Activated CD8-positive, alpha-beta T cell treated with anti-CD3 and anti-CD28 coated beads, Interleukin-2, amount 10 ng/mL, durations not matched to agents 7 days and 5 days (primary cell): Measurements from ENCODE around the gene NTHL1. TPM values are rescaled to one million over a fixed set of nuclear protein-coding genes. Genes with fewer than 3 reads are reported as not detected.
A peak's percentile ranks its signal among the peaks of the same experiment; 100 is the strongest.

Experiments used
- ATAC-seq: fragments of 150-1000 bp; cut with Tn5 transposase; one replicate; pipeline ENCODE4 v1.10.0; 2021; ENCODE audit warnings: moderate library complexity
- CTCF ChIA-PET: fragments of 350-600 bp; sonication (Branson Sonifier 250); formaldehyde crosslinking; loops from one replicate; lab custom pipeline; 2021; ENCODE audit warnings: antibody characterized with exemption; lab: Charles Lee
- POLR2A ChIA-PET: fragments of 350-600 bp; sonication (Branson Sonifier 250); formaldehyde crosslinking; loops from one replicate; lab custom pipeline; 2021; ENCODE audit warnings: antibody characterized with exemption; lab: Charles Lee
- DNase-seq: peaks from one replicate; pipeline ENCODE4 v3.0.0-alpha.2; 2020
- H3K27ac Mint-ChIP-seq: one replicate; pipeline ENCODE4 v1.8.0; 2021; ENCODE audit warnings: mild to moderate bottlenecking, mixed read lengths
- H3K27me3 Mint-ChIP-seq: one replicate; pipeline ENCODE4 v1.8.0; 2021; ENCODE audit warnings: low read depth, mixed read lengths
- H3K36me3 Mint-ChIP-seq: one replicate; pipeline ENCODE4 v1.8.0; 2021; ENCODE audit warnings: low read depth, mixed read lengths
- H3K4me1 Mint-ChIP-seq: one replicate; pipeline ENCODE4 v1.8.0; 2021; ENCODE audit warnings: low read depth, mixed read lengths
- H3K4me3 Mint-ChIP-seq: one replicate; pipeline ENCODE4 v1.8.0; 2021; ENCODE audit warnings: mild to moderate bottlenecking, mixed read lengths
- H3K9me3 Mint-ChIP-seq: one replicate; pipeline ENCODE4 v1.8.0; 2022; ENCODE audit warnings: mixed read lengths; ENCODE audit not compliant: insufficient read depth
- total RNA-seq, 2 experiments: library from RNA; stranded (reverse); gene quantifications; one replicate each; pipeline ENCODE4 v1.2.3, GENCODE V29; 2021

The NTHL1 gene
- total RNA-seq, 2 experiments from 2014 or later, result 29.9 to 35.3 TPM

GRCh38 chr16:2089706-2090480 is 42.3 kb upstream of the NTHL1 start:
- Mint-ChIP-seq H3K27me3 (no peaks in the 10 kb centered on the region), H3K4me1 (no peaks in the 10 kb centered on the region), H3K27ac (no peak overlapping the region), H3K9me3 (no peaks in the 10 kb centered on the region), H3K4me3 (no peak overlapping the region), H3K36me3 (peaks cover 9% of the 10 kb centered on the region)
- ATAC-seq (no peak), DNase-seq (no peak)
- ChIA-PET POLR2A (no interaction called here), CTCF (interaction anchor here (1.4 kb wide), 1 partner anchor 51 kb away, joined by 4 read pairs; no protein-coding TSS in a partner anchor)

- peaks cover 9% of the 10 kb centered on the region for H3K36me3 Mint-ChIP-seq
- no peak for DNase-seq
- no peaks in the 10 kb centered on the region for H3K9me3 Mint-ChIP-seq
- H3K4me1 Mint-ChIP-seq, result no peaks in the 10 kb centered on the region
- CTCF ChIA-PET, result no interaction called here
- H3K4me3 Mint-ChIP-seq, result no peak overlapping the region
- POLR2A ChIA-PET, result no interaction called here
- no peak for ATAC-seq
- peak overlapping the region; percentile 20 for H3K27ac Mint-ChIP-seq
- H3K27me3 Mint-ChIP-seq, result no peaks in the 10 kb centered on the region
Measured at GRCh38 chr16:2088759-2089358, 41.2 kb upstream of the NTHL1 start.

- ChIA-PET CTCF (no interaction called here), POLR2A (no interaction called here)
- DNase-seq (no peak), ATAC-seq (no peak)
- H3K9me3 Mint-ChIP-seq, result no peaks in the 10 kb centered on the region
- H3K4me3 Mint-ChIP-seq, result no peak overlapping the region
- H3K27me3 Mint-ChIP-seq, result no peaks in the 10 kb centered on the region
- no peak overlapping the region for H3K27ac Mint-ChIP-seq
- no peaks in the 10 kb centered on the region for H3K4me1 Mint-ChIP-seq
- peaks cover 11% of the 10 kb centered on the region for H3K36me3 Mint-ChIP-seq
Measured at GRCh38 chr16:2087748-2088631, 40.4 kb upstream of the NTHL1 start.

DNA sequence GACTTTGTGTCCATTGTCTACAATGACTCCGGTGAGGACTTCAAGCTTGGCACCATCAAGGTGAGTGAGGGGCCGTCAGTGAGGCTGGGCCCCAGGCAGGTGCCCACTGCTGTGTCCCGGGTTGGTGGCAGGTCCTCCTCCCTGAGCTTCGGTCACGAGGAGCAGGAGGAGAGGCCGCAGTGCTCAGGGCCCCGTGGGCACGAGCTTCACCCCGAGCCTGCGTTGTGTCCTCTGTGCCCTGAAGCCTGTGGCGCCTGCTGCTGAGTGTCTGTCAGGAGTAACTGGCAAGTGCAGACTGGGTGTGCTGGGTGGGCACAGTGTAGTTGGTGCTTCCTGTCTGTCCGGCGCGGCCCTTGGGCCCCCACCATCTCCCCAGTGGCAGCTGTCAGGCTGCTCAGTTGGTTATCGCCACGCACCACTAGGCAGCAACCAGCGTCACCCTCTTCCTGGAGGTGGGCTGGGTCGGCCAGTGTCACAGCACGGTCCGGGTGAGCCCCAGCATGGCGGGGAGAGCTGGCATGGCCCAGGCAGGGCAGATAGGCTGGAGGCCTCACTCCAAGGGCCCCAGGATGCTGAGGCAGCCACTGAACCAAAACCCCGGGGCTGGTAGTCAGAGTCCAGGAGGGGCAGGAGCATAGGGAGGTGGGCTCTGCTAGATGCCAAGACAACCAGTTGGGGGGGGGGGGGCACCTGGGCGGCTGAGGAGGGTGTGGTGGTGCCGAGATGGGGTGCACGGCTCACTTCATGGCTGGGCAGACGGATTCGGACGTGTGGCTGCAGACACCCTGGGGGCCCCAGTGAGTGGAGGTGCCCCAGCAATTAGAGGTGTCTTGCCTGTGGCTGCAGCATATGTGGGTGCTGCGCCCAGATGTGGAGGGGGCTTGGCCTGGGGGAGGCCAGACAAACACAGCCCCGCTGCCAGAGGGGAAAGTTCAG is 39.4 kb upstream of the NTHL1 start:
- no peaks in the 10 kb centered on the region for H3K9me3 Mint-ChIP-seq
- H3K4me1 Mint-ChIP-seq, result no peaks in the 10 kb centered on the region
- no peak overlapping the region for H3K27ac Mint-ChIP-seq
- ChIA-PET POLR2A (no interaction called here), CTCF (no interaction called here)
- H3K4me3 Mint-ChIP-seq, result no peak overlapping the region
- ATAC-seq, result no peak
- H3K27me3 Mint-ChIP-seq, result no peaks in the 10 kb centered on the region
- peaks cover 11% of the 10 kb centered on the region for H3K36me3 Mint-ChIP-seq
- DNase-seq, result no peak

DNA sequence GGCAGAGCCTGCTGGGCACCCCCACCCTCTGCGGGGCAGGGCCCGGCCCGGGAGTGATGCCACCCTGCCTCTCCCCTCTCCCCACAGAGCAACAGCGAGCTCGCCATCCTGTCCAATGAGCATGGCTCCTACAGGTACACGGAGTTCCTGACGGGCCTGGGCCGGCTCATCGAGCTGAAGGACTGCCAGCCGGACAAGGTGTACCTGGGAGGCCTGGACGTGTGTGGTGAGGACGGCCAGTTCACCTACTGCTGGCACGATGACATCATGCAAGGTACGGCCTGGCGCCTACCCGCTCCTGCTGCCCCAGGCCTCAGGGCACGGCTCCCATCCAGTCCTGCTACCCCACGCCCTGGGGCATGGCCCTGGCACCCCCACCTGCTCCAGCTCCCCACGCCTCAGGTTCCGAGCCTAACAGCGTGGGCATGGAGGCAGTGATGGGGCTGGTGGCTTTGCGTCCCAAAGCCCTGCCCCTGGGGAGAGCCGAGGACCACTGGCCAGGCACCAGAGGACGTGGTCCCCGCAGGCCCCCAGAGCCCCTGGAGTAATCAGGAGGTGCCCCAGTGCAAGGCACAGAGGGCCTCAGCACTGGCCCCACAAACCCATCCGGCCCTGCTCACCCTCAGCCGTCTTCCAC is 38.6 kb upstream of the NTHL1 start:
- H3K9me3 Mint-ChIP-seq, result no peaks in the 10 kb centered on the region
- POLR2A ChIA-PET, result interaction anchor here (0.7 kb wide), 1 partner anchor 25 kb away, joined by 3 read pairs; no protein-coding TSS in a partner anchor
- H3K4me3 Mint-ChIP-seq, result no peak overlapping the region
- H3K27me3 Mint-ChIP-seq, result no peaks in the 10 kb centered on the region
- no peak overlapping the region for H3K27ac Mint-ChIP-seq
- no peaks in the 10 kb centered on the region for H3K4me1 Mint-ChIP-seq
- ATAC-seq (no peak), DNase-seq (no peak)
- CTCF ChIA-PET, result no interaction called here
- peaks cover 11% of the 10 kb centered on the region for H3K36me3 Mint-ChIP-seq

DNA sequence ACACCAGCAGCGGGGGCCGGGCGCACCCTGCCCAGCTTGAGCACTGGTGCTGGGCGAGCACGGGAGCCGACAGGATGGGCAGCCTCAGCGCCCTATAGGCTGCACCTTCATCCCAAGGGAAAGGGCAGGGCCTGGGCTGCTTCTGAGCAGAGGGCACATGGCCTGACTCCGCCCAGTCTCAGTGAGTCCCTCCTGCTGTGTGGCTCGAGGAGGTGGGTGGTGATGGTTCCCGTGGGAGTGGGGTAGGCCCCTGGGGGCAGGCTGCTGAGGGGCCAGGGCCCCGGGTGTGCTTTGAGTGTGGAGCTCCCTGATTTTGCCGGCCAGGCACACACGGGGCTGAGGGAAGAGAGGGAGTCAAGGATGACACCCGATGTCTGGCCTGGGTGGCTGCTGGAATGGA is 38.0 kb upstream of the NTHL1 start:
- DNase-seq (no peak), ATAC-seq (no peak)
- H3K4me1 Mint-ChIP-seq, result no peaks in the 10 kb centered on the region
- H3K27me3 Mint-ChIP-seq, result no peaks in the 10 kb centered on the region
- CTCF ChIA-PET, result no interaction called here
- POLR2A ChIA-PET, result interaction anchor here (0.7 to 1.0 kb wide), 2 partner anchors 9 to 24 kb away, joined by 3 read pairs; no protein-coding TSS in a partner anchor
- no peak overlapping the region for H3K27ac Mint-ChIP-seq
- H3K9me3 Mint-ChIP-seq, result no peaks in the 10 kb centered on the region
- H3K36me3 Mint-ChIP-seq, result peaks cover 11% of the 10 kb centered on the region
- no peak overlapping the region for H3K4me3 Mint-ChIP-seq

GRCh38 chr16:2084895-2085625 is 37.4 kb upstream of the NTHL1 start:
- H3K4me1 Mint-ChIP-seq, result no peaks in the 10 kb centered on the region
- H3K27me3 Mint-ChIP-seq, result no peaks in the 10 kb centered on the region
- no peak overlapping the region for H3K4me3 Mint-ChIP-seq
- no peaks in the 10 kb centered on the region for H3K9me3 Mint-ChIP-seq
- DNase-seq (no peak), ATAC-seq (no peak)
- no peak overlapping the region for H3K27ac Mint-ChIP-seq
- peaks cover 6% of the 10 kb centered on the region for H3K36me3 Mint-ChIP-seq
- ChIA-PET POLR2A (interaction anchor here (0.7 to 1.0 kb wide), 2 partner anchors 9 to 24 kb away, joined by 3 read pairs; no protein-coding TSS in a partner anchor), CTCF (no interaction called here)

DNA sequence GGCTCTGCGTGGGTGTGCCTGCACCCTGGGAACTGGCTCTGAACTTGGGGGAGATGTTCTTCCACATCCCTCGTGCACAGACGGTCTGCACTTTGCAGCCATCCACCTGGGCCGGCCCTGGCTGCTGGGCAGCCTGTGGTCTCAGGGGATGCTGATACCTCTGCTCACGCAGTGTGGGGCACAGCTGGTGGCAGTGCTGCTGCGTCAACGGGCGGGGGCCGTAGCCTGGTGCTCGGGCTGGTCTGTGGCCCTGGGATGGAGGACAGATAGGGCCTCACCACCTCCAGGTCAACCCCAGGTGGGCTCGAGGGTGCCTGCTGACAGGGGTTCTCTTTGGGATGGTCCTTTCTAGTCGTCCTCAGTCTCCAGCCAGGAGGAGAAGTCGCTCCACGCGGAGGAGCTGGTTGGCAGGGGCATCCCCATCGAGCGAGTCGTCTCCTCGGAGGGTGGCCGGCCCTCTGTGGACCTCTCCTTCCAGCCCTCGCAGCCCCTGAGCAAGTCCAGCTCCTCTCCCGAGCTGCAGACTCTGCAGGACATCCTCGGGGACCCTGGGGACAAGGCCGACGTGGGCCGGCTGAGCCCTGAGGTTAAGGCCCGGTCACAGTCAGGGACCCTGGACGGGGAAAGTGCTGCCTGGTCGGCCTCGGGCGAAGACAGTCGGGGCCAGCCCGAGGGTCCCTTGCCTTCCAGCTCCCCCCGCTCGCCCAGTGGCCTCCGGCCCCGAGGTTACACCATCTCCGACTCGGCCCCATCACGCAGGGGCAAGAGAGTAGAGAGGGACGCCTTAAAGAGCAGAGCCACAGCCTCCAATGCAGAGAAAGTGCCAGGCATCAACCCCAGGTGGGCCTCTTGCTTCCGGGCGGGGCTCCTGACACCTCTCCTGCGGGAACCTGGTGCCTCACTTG is 36.5 kb upstream of the NTHL1 start:
- CTCF ChIA-PET, result no interaction called here

GRCh38 chr16:2083409-2083808 is 35.8 kb upstream of the NTHL1 start:
- no peak for ATAC-seq
- H3K4me3 Mint-ChIP-seq, result no peak overlapping the region
- DNase-seq, result no peak
- H3K27me3 Mint-ChIP-seq, result no peaks in the 10 kb centered on the region
- ChIA-PET CTCF (interaction anchor here (1.2 kb wide), 1 partner anchor 57 kb away, joined by 3 read pairs; no protein-coding TSS in a partner anchor), POLR2A (no interaction called here)
- peaks cover 6% of the 10 kb centered on the region for H3K36me3 Mint-ChIP-seq
- no peaks in the 10 kb centered on the region for H3K4me1 Mint-ChIP-seq
- no peaks in the 10 kb centered on the region for H3K9me3 Mint-ChIP-seq
- no peak overlapping the region for H3K27ac Mint-ChIP-seq

More for the DNA sequence above, 36.5 kb upstream of the NTHL1 start:
- peaks cover 6% of the 10 kb centered on the region for H3K36me3 Mint-ChIP-seq
- H3K4me3 Mint-ChIP-seq, result no peak overlapping the region
- no peak overlapping the region for H3K27ac Mint-ChIP-seq
- H3K4me1 Mint-ChIP-seq, result no peaks in the 10 kb centered on the region
- no peak for DNase-seq
- POLR2A ChIA-PET, result interaction anchor here (1.0 kb wide), 1 partner anchor 8 kb away, joined by 3 read pairs; no protein-coding TSS in a partner anchor
- H3K27me3 Mint-ChIP-seq, result no peaks in the 10 kb centered on the region
- H3K9me3 Mint-ChIP-seq, result no peaks in the 10 kb centered on the region
- no peak for ATAC-seq
